Stomach (tissue), 9 donors: ENCODE data around the gene TCF23. TPM values are rescaled to one million over a fixed set of nuclear protein-coding genes. Genes with fewer than 3 reads are reported as not detected.

Experiments used
- DNase-seq, 2 donors: peaks; one replicate each; pipeline versions ENCODE4 v3.0.0 to v3.0.0-alpha.2; 2013 to 2019
- H3K27ac ChIP-seq, 5 donors: fragments of 200-600 bp in 4 of 5; sonication (generic) in 4 of 5; one replicate each; pipeline ENCODE4 v1.5.1; 2013 to 2019; ENCODE audit warnings: mild to moderate bottlenecking in 1 of 5, moderate library complexity in 1 of 5
- H3K27me3 ChIP-seq, 3 donors: fragments of 200-600 bp; sonication (generic); one replicate each; pipeline ENCODE4 v1.5.1; 2017 to 2019; ENCODE audit warnings: mixed run types in 1 of 3
- H3K36me3 ChIP-seq, 4 donors: fragments of 200-600 bp; sonication (generic); 1 replicate in 3 of 4; 2 replicates in 1 of 4; pipeline ENCODE4 v1.5.1; 2016 to 2019
- H3K4me1 ChIP-seq, 4 donors: fragments of 200-600 bp; sonication (generic); one replicate each; pipeline ENCODE4 v1.5.1; 2016 to 2019
- H3K4me3 ChIP-seq, 4 donors: fragments of 200-600 bp; sonication (generic) in 3 of 4; one replicate each; pipeline ENCODE4 v1.5.1; 2016 to 2019; ENCODE audit warnings: mild to moderate bottlenecking in 1 of 4
- H3K9me3 ChIP-seq, 4 donors: fragments of 200-600 bp; sonication (generic); one replicate each; pipeline ENCODE4 v1.5.1; 2016 to 2019
- EP300 ChIP-seq: sonication (generic); formaldehyde crosslinking; IDR thresholded peaks from one replicate; pipeline ENCODE4 v1.6.1; 2017; ENCODE audit warnings: antibody characterized with exemption
- POLR2A ChIP-seq, 4 donors: fragments of 450-650 bp; IDR thresholded peaks; one replicate each; pipeline ENCODE4 v1.6.1; 2016; ENCODE audit warnings: antibody characterized with exemption in 4 of 4, control low read depth in 2 of 4, mild to moderate bottlenecking in 1 of 4, moderate library complexity in 1 of 4
- POLR2AphosphoS5 ChIP-seq, 3 donors: sonication (generic); formaldehyde crosslinking; IDR thresholded peaks; one replicate each; pipeline ENCODE4 v1.6.1; 2016; ENCODE audit warnings: antibody characterized with exemption in 3 of 3
- WGBS, 5 donors: extraction: QIAGEN DNeasy Blood & Tissue Kit in 3 of 5; methylation state at CpG; one replicate each; pipeline versions ENCODE4 v1.1.5 to v1.1.7; 2013 to 2018; 5-methylcytosine and 5-hydroxymethylcytosine counted together
- intact Hi-C: fragments of 100-400 bp; cut with DNase I; formaldehyde crosslinking; loops from one replicate; pipeline ENCODE4 v1.15.1; 2023; ENCODE audit warnings: low total_unique reads
- polyA plus RNA-seq, 3 donors: library from polyadenylated mRNA; stranded (reverse); fragments of 200-250 nt; gene quantifications; one replicate each; pipeline ENCODE4 v1.2.3, GENCODE V29; 2013
- total RNA-seq, 5 donors: library from RNA; depleted of rRNA; stranded (reverse); fragments of >200 nt; gene quantifications; one replicate each; pipeline versions ENCODE4 v1.1.0 to v1.2.3, GENCODE V29; 2014 to 2016
- TF ChIP-seq, protein P1 (sequence below), 7 experiments: fragments of 450-650 bp in 4 of 7; fragments of 200-600 bp in 3 of 7; sonication (generic) in 3 of 7; IDR thresholded peaks; one replicate each; pipeline ENCODE4 v1.5.1; 2016 to 2019; ENCODE audit warnings: antibody characterized with exemption in 7 of 7, control low read depth in 2 of 7, mild to moderate bottlenecking in 1 of 7
- donor health status: healthy with polysubstance abuse.
- donor health status: Bipolar disorder and iron deficiency.
- donor health status: healthy.

The TCF23 gene
- total and polyA plus RNA-seq, 8 donors = 0.03 TPM; not detected in 7

DNA sequence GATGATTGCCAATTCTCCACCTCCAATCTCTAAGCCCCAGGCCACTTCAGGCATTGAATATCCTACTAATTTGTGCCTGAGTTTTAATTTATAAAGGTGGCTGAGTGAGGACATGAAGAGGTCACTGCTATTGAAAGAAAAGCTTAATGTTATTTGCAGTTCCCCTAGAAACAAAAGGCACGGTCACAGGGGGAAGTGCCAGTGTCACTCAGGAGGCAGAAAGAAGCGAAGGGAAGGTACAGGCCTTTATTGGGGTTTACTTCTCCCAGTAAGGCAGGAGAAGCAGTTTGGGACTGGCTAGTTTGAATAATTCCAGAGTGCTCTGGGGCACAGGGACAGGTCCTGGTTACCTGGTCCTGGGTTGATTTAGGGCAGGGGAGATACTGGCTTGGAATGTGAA is 26.9 kb upstream of the TCF23 start:
- Histone ChIP-seq H3K4me1 (peaks cover 17 to 33% (median 28%) of the 10 kb centered on the region in 4 donors), H3K27me3 (peaks cover 10 to 33% (median 24%) of the 10 kb centered on the region in 3 donors), H3K4me3 (no peak overlapping the region), H3K9me3 (no peaks in the 10 kb centered on the region), H3K36me3 (no peaks in the 10 kb centered on the region), H3K27ac (no peak overlapping the region)
- intact Hi-C loops = no loop called here
- DNase-seq = no peak
- 61 to 79% (median 76%) methylated on average over 2 of the region's 2 CpGs for WGBS, 5 donors
- TF ChIP-seq POLR2AphosphoS5 (IDR thresholded peaks at IDR 0.05) = no peak
- no peak for TF ChIP-seq EP300
- TF ChIP-seq, protein P1, sequence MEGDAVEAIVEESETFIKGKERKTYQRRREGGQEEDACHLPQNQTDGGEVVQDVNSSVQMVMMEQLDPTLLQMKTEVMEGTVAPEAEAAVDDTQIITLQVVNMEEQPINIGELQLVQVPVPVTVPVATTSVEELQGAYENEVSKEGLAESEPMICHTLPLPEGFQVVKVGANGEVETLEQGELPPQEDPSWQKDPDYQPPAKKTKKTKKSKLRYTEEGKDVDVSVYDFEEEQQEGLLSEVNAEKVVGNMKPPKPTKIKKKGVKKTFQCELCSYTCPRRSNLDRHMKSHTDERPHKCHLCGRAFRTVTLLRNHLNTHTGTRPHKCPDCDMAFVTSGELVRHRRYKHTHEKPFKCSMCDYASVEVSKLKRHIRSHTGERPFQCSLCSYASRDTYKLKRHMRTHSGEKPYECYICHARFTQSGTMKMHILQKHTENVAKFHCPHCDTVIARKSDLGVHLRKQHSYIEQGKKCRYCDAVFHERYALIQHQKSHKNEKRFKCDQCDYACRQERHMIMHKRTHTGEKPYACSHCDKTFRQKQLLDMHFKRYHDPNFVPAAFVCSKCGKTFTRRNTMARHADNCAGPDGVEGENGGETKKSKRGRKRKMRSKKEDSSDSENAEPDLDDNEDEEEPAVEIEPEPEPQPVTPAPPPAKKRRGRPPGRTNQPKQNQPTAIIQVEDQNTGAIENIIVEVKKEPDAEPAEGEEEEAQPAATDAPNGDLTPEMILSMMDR (IDR thresholded peaks at IDR 0.05) = no peak
- no peak for TF ChIP-seq POLR2A (IDR thresholded peaks at IDR 0.05)

DNA sequence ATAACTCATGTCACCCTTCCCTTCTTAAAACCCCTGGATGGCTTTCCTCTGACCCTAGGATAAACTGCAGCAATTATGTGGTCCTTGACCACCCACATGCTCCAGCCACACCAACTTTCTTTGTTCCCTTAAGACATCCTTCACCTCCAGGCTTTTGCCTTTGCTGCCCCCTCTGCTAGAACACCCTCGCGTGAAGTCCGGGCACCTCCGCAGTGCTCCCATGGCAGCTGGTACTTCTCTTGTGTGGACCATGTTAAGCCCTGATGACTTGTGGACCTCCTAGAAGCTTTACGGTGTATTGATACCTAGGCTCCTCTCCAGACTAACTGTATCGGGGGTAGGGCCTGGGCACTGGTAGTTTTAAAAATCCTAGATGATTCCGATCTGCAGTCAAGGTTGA is 26.0 kb upstream of the TCF23 start:
- Histone ChIP-seq H3K27me3 (peaks cover 9 to 24% (median 20%) of the 10 kb centered on the region in 3 donors), H3K9me3 (no peaks in the 10 kb centered on the region), H3K36me3 (no peaks in the 10 kb centered on the region), H3K27ac (peak overlapping the region in 1 of 5 donors; percentile 69), H3K4me1 (peaks cover 17 to 33% (median 27%) of the 10 kb centered on the region in 4 donors), H3K4me3 (peak overlapping the region in 2 of 4 donors; percentile 66 to 79)
- no peak for DNase-seq
- intact Hi-C loops = no loop called here
- TF ChIP-seq EP300 = no peak
- TF ChIP-seq POLR2AphosphoS5 (IDR thresholded peaks at IDR 0.05) = no peak
- TF ChIP-seq, protein P1 (IDR thresholded peaks at IDR 0.05) = no peak
- no peak for TF ChIP-seq POLR2A (IDR thresholded peaks at IDR 0.05)
- 81 to 92% (median 91%) methylated on average over 7 of the region's 7 CpGs for WGBS, 5 donors

DNA sequence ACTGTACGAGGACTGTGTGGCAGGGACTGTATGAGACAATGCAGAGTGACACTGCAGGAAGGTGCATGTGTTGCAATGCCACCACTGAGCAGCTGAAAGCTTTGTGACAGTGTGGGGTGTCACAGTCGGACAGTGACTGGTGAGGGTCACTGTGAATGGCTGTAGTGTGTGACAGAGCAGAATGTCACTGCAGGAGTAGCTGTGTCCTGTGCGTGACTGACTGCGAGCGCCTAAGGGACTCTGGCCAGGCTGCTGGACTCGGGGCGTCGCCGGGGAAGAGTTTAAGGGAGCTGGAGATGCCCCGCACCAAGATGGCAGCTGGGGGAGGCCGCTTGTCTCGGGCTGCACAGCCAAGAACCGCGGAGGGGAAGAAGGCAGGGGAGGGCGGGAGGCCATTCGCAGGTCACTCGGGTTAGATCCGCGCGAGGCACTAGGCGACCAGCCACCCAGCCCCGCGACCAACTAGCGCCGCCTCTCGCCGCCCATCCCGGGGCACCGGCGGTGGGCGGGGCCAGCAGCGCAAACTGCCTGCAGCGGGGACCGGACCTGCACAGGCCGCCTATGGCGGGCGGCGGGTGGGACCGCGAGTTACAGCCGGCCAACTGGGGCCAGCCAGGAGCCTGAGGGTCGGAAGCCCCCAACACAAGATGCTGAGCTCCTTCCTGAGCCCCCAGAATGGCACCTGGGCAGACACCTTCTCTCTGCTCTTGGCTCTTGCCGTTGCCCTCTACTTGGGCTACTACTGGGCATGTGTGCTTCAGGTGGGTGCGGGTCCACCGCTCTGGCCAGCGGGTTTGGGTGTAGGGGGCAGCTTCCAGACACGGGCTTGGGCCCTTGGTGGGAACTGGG is 25.3 kb upstream of the TCF23 start, which contains the start of gene ABHD1:
Gene ABHD1 (plus strand): TSS at position 514 of the 849 bp plus-strand sequence. CDS start 134 bp downstream, at position 648.
- H3K9me3 ChIP-seq = no peaks in the 10 kb centered on the region
- H3K27ac ChIP-seq = peak within 1 kb of the TSS in 3 of 5 donors; percentile 50 to 69 (median 59)
- peaks cover 11 to 25% (median 20%) of the 10 kb centered on the region in 4 donors for H3K4me1 ChIP-seq
- no peaks in the 10 kb centered on the region for H3K36me3 ChIP-seq
- H3K27me3 ChIP-seq = peaks cover 2 to 17% (median 12%) of the 10 kb centered on the region in 3 donors
- TF ChIP-seq, protein P1 (IDR thresholded peaks at IDR 0.05) = peak in 1 of 7 experiments; percentile 5
- TF ChIP-seq EP300 (no peak), POLR2AphosphoS5 (IDR thresholded peaks at IDR 0.05) (no peak), POLR2A (IDR thresholded peaks at IDR 0.05) (no peak)
- H3K4me3 ChIP-seq = peak within 1 kb of the TSS; percentile 49 to 79 (median 61)
- WGBS, 5 donors = 4 to 9% (median 5%) methylated on average over 28 to 47 of the region's 47 CpGs
- peak; percentile 69 to 77 for DNase-seq
- intact Hi-C loops = no loop called here

DNA sequence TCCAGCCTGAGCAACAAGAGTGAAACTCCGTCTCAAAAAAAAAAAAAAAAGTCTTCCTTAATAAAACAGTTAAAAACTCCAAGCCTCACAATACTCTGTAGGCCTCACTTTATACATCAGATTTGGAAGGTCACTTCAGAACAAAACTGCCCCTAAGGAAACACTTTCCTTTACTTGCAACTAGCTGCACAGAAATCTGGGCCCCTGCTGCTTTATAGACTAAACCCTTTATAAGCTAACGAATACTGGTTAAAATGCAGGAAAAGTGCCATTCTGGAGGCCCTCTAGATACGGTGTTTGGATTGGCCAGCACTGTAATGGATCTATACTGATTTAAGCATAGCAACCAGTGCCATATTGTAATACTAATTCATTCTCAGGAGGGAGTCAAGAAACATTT is 23.7 kb upstream of the TCF23 start:
- peaks cover 5 to 16% (median 15%) of the 10 kb centered on the region in 4 donors for H3K4me1 ChIP-seq
- TF ChIP-seq EP300 (no peak), POLR2A (IDR thresholded peaks at IDR 0.05) (no peak), POLR2AphosphoS5 (IDR thresholded peaks at IDR 0.05) (no peak)
- TF ChIP-seq, protein P1 (IDR thresholded peaks at IDR 0.05) = no peak
- 87 to 97% (median 91%) methylated on average over 3 of the region's 3 CpGs for WGBS, 5 donors
- intact Hi-C loops = no loop called here
- no peak overlapping the region for H3K4me3 ChIP-seq
- peaks cover 0 to under 1% (median 0%) of the 10 kb centered on the region in 3 donors for H3K27me3 ChIP-seq
- H3K36me3 ChIP-seq = peaks cover 6 to 16% (median 9%) of the 10 kb centered on the region in 4 donors
- no peak overlapping the region for H3K27ac ChIP-seq
- no peaks in the 10 kb centered on the region for H3K9me3 ChIP-seq
- no peak for DNase-seq
